OCI-LY3 (cell line): ENCODE results near the gene SH2D3C.

Source experiments
- EZH2phosphoT487 ChIP-seq: fragments of 200-600 bp; shearing (Covaris generic); IDR thresholded peaks from 2 replicates; pipeline ENCODE4 v1.6.1; 2018; ENCODE audit warnings: antibody characterized with exemption, mixed run types, low read depth
- TF ChIP-seq, protein P1 (sequence below): fragments of 200-600, 300-600 bp; sonication (generic); IDR thresholded peaks from 2 replicates; pipeline ENCODE4 v1.5.1; 2014; ENCODE audit warnings: antibody characterized with exemption, low read length, low read depth

DNA sequence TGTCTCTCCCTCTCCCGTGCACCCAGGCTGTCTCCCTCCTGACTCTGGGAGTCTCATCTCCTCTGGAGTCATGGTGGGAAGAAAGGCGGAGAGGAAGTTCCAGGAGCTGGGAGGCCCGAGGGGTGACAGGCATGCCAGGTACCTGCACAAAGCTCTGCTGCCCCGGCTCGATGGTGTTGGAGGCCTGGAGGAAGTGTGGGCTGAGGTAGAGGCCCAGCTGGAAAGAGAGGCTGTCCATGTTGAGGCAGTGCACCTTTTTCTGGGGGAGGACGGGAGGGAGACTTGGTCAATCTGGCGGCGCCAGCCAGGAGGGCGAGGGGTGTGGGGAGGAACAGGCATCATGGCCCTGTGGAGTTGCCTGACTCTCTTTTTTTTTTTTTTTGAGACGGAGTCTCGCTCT is 40.1 kb upstream of the SH2D3C start:
- TF ChIP-seq, protein P1, sequence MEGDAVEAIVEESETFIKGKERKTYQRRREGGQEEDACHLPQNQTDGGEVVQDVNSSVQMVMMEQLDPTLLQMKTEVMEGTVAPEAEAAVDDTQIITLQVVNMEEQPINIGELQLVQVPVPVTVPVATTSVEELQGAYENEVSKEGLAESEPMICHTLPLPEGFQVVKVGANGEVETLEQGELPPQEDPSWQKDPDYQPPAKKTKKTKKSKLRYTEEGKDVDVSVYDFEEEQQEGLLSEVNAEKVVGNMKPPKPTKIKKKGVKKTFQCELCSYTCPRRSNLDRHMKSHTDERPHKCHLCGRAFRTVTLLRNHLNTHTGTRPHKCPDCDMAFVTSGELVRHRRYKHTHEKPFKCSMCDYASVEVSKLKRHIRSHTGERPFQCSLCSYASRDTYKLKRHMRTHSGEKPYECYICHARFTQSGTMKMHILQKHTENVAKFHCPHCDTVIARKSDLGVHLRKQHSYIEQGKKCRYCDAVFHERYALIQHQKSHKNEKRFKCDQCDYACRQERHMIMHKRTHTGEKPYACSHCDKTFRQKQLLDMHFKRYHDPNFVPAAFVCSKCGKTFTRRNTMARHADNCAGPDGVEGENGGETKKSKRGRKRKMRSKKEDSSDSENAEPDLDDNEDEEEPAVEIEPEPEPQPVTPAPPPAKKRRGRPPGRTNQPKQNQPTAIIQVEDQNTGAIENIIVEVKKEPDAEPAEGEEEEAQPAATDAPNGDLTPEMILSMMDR = no peak
- TF ChIP-seq EZH2phosphoT487 = no peak
